K562 (cell line): ENCODE measurements around the gene SH3BP2. TPM values are rescaled to one million over a fixed set of nuclear protein-coding genes. Genes with fewer than 3 reads are reported as not detected.

Experiments used
- ATAC-seq: fragments of 200-7000 bp; cut with Tn5 transposase; 3 replicates; pipeline ENCODE4 v1.9.1; 2020; ENCODE audit warnings: moderate library complexity
- BruUV-seq: library from RNA; stranded (reverse); fragments of 400-500 nt; replicated peaks from 2 replicates; lab custom pipeline; 2021; lab: Mats Ljungman, UMichigan
- CTCF ChIA-PET: fragments of 300-600 bp; formaldehyde crosslinking; extraction: SDS; loops from one replicate; lab custom pipeline; 2021; ENCODE audit warnings: low intra/inter-chr PET ratio; lab: Yijun Ruan, JAX
- POLR2A ChIA-PET: fragments of 300-600, 350-650 bp; sonication (Branson Sonifier 250); formaldehyde crosslinking; extraction: SDS; loops from one replicate; lab custom pipeline; 2021; ENCODE audit warnings: antibody characterized with exemption, inconsistent platforms; lab: Yijun Ruan, JAX
- DNase-seq, 4 experiments: peaks; one replicate each; pipeline versions ENCODE4 v3.0.0 to v3.0.0-alpha.2; 2011 to 2018; ENCODE audit warnings: low spot score in 3 of 4, mixed read lengths in 3 of 4; ENCODE audit errors: extremely low read depth in 1 of 4
- FAIRE-seq: peaks from 2 replicates; lab custom pipeline; 2011; peaks lifted over from hg19 to GRCh38; lab: Jason Lieb, UNC
- H2AFZ ChIP-seq: 2 replicates; pipeline ENCODE4 v1.6.0; 2011; ENCODE audit warnings: low read depth, low read length, control low read depth, inconsistent platforms
- H3K27ac ChIP-seq: fragments of 200-600 bp; 3 replicates; pipeline ENCODE4 v1.8.0; 2011; ENCODE audit warnings: low read depth, mild to moderate bottlenecking, control low read depth, inconsistent platforms, low read length, moderate library complexity, mixed read lengths; ENCODE audit errors: extremely low read depth
- H3K27me3 ChIP-seq, 2 experiments: fragments of 300-600 bp in 1 of 2; 2 replicates in 1 of 2; 3 replicates in 1 of 2; pipeline versions ENCODE4 v1.6.0 to v1.8.0; 2011; ENCODE audit warnings: inconsistent platforms in 2 of 2, low read length in 2 of 2, mild to moderate bottlenecking in 1 of 2, mixed read lengths in 1 of 2, moderate library complexity in 1 of 2; ENCODE audit not compliant: control insufficient read depth in 2 of 2, insufficient read depth in 2 of 2
- H3K36me3 ChIP-seq: fragments of 300-600 bp; 3 replicates; pipeline ENCODE4 v1.8.0; 2011; ENCODE audit warnings: mild to moderate bottlenecking, low read length, inconsistent platforms; ENCODE audit not compliant: control insufficient read depth, insufficient read depth
- H3K4me1 ChIP-seq, 2 experiments: fragments of 200-600 bp in 1 of 2; replicated peaks in 1 of 2; 2 replicates in 1 of 2; 3 replicates in 1 of 2; pipeline versions ENCODE4 v1.5.1 to v1.8.0; 2011; ENCODE audit warnings: inconsistent platforms in 2 of 2, low read length in 2 of 2, mild to moderate bottlenecking in 1 of 2, mixed read lengths in 1 of 2, moderate library complexity in 1 of 2; ENCODE audit not compliant: control insufficient read depth in 2 of 2, insufficient read depth in 2 of 2
- H3K4me2 ChIP-seq: 2 replicates; pipeline ENCODE4 v1.6.1; 2011; ENCODE audit warnings: low read length, control low read depth, inconsistent platforms, mixed read lengths; ENCODE audit not compliant: insufficient read depth
- H3K4me3 ChIP-seq: fragments of 200-600 bp; sonication (generic), shearing (Covaris generic); 2 replicates; pipeline ENCODE4 v1.5.1; 2016; ENCODE audit warnings: control low read depth, inconsistent platforms
- H3K79me2 ChIP-seq: fragments of 200-600 bp; 3 replicates; pipeline ENCODE4 v1.8.0; 2011; ENCODE audit warnings: low read length, inconsistent platforms; ENCODE audit not compliant: control insufficient read depth, insufficient read depth
- H3K9ac ChIP-seq, 2 experiments: 2 replicates each; pipeline versions ENCODE4 v1.6.0 to v1.6.1; 2011; ENCODE audit warnings: low read depth in 2 of 2, low read length in 2 of 2, control low read depth in 1 of 2, inconsistent platforms in 1 of 2, mild to moderate bottlenecking in 1 of 2, mixed read lengths in 1 of 2; ENCODE audit not compliant: insufficient read depth in 1 of 2
- H3K9me1 ChIP-seq: one replicate; pipeline ENCODE4 v1.6.0; 2011; ENCODE audit warnings: inconsistent platforms, mild to moderate bottlenecking, low read length, moderate library complexity; ENCODE audit not compliant: control insufficient read depth, insufficient read depth
- H3K9me3 ChIP-seq: replicated peaks from 2 replicates; pipeline ENCODE4 v1.5.1; 2011; ENCODE audit warnings: low read depth, low read length, inconsistent platforms; ENCODE audit not compliant: control insufficient read depth, insufficient read depth
- H4K20me1 ChIP-seq: replicated peaks from 2 replicates; pipeline ENCODE4 v1.6.1; 2011; ENCODE audit warnings: low read length, inconsistent platforms, mixed read lengths; ENCODE audit not compliant: control insufficient read depth, insufficient read depth
- ATF7 ChIP-seq: fragments of 450-650 bp; IDR thresholded peaks from 2 replicates; pipeline ENCODE4 v1.7.1; 2014; ENCODE audit warnings: mild to moderate bottlenecking, moderate library complexity
- FOXO4 ChIP-seq: fragments of 450-650 bp; formaldehyde crosslinking; IDR thresholded peaks from 2 replicates; pipeline ENCODE4 v1.4.0; 2020; ENCODE audit warnings: mild to moderate bottlenecking, moderate library complexity
- FOXP4 ChIP-seq: sonication (generic); formaldehyde crosslinking; IDR thresholded peaks from 2 replicates; pipeline ENCODE4 v1.8.0; 2022; ENCODE audit warnings: mild to moderate bottlenecking, missing genetic modification reagents, borderline replicate concordance
- MAFF ChIP-seq: IDR thresholded peaks from 2 replicates; pipeline ENCODE4 v1.6.1; 2012; ENCODE audit warnings: low read length, improper control_type of control experiment
- MYNN ChIP-seq, 2 experiments: sonication (generic); formaldehyde crosslinking in 1 of 2; IDR thresholded peaks; 2 replicates each; pipeline versions ENCODE4 v1.5.0 to v1.6.1; 2016 to 2020; ENCODE audit warnings: antibody characterized with exemption in 1 of 2, missing genetic modification reagents in 1 of 2
- PHF20 ChIP-seq: fragments of 450-650 bp; IDR thresholded peaks from 2 replicates; pipeline ENCODE4 v1.6.1; 2018; ENCODE audit not compliant: partially characterized antibody
- TARDBP ChIP-seq: fragments of 450-650 bp; IDR thresholded peaks from 2 replicates; pipeline ENCODE4 v1.6.1; 2016
- ZNF143 ChIP-seq: sonication (generic); formaldehyde crosslinking; IDR thresholded peaks from 2 replicates; pipeline ENCODE4 v1.9.0; 2022; ENCODE audit warnings: mild to moderate bottlenecking, missing genetic modification reagents
- ZNF445 ChIP-seq: fragments of 250-450 bp; sonication (Bioruptor Pico); IDR thresholded peaks from 2 replicates; pipeline ENCODE4 v1.4.0; 2020; ENCODE audit warnings: low read depth, mild to moderate bottlenecking, moderate library complexity
- ZNF699 ChIP-seq: fragments of 250-450 bp; sonication (Bioruptor Pico); IDR thresholded peaks from 2 replicates; pipeline ENCODE4 v1.8.0; 2021; ENCODE audit warnings: mild to moderate bottlenecking, moderate library complexity; ENCODE audit not compliant: insufficient replicate concordance
- WGBS: fragments of 100-300 bp; shearing (Covaris generic); methylation state at CpG from one replicate; pipeline ENCODE4 v1.1.6; 2016; ENCODE audit warnings: low coverage, mixed read lengths; ENCODE audit not compliant: insufficient coverage; ENCODE audit errors: missing lambda C conversion rate; 5-methylcytosine and 5-hydroxymethylcytosine counted together
- in situ Hi-C: fragments of 300-500 bp; cut with MboI; formaldehyde crosslinking; loops from 4 replicates; pipeline ENCODE4 v1.15.0; 2018; ENCODE audit warnings: inconsistent platforms, mixed read lengths
- intact Hi-C: fragments of 100-400 bp; cut with micrococcal nuclease; formaldehyde crosslinking; loops from 2 replicates; pipeline ENCODE4 v1.14.2; 2022
- polyA plus RNA-seq, 8 experiments: library from polyadenylated mRNA; depleted of rRNA in 4 of 8; stranded (reverse) in 5 of 8; unstranded in 3 of 8; fragments of >200 nt; fragmentation: Nextera tagmentation in 2 of 8; fragmentation: Illumina TruSeq in 1 of 8; extraction: Ambion mirVana in 2 of 8; extraction: Trizol in 1 of 8; gene quantifications; 2 replicates each; pipeline versions ENCODE4 v1.2.1 to v1.2.3, GENCODE V29; 2011 to 2014; ENCODE audit warnings: inconsistent platforms in 1 of 8, missing spikeins in 1 of 8
- total RNA-seq, 7 experiments: library from RNA; depleted of rRNA in 6 of 7; stranded (reverse); fragments of >200 nt in 6 of 7; fragmentation: Illumina TruSeq in 2 of 7; extraction: Trizol in 2 of 7; gene quantifications; 2 replicates each; pipeline versions ENCODE4 v1.2.1 to v1.2.3, GENCODE V29; 2011 to 2021; ENCODE audit warnings: low replicate concordance in 1 of 7

The SH3BP2 gene
- total and polyA plus RNA-seq, 9 of the 15 experiments (the other 6 are each of a cell fraction or from before 2014, with no cell fraction given) = 0.34 to 16.0 (median 5.1) TPM

GRCh38 chr4:2794486-2795299 lies 1.8 kb downstream of the SH3BP2 start (continued):
- TF ChIP-seq MAFF = 0 out of 2 replicates have a peak, but pooled peaks have one; percentile 26
- TF ChIP-seq, all 486 proteins: peak for 29

- in situ Hi-C loops = no loop called here
- ChIA-PET CTCF (no interaction called here), POLR2A (interaction anchor here (1.3 kb wide), 1 partner anchor 8 kb away, joined by 8 read pairs; no protein-coding TSS in a partner anchor)
- H3K36me3 ChIP-seq = no peaks in the 10 kb centered on the region
- H3K4me2 ChIP-seq = no peak overlapping the region
- H3K9me3 ChIP-seq = no peaks in the 10 kb centered on the region
- H3K27ac ChIP-seq = no peak overlapping the region
- FAIRE-seq = no peak
- no TSS peak for BruUV-seq
- H4K20me1 ChIP-seq = no peaks in the 10 kb centered on the region; the same call in 1 of the 2 replicates
- intact Hi-C loops = no loop called here
- H3K9me1 ChIP-seq = no peaks in the 10 kb centered on the region
- H3K9ac ChIP-seq = peak overlapping the region in 1 of 2 experiments; percentile 90; a peak in 1 of 4 replicates
- no peak overlapping the region for H3K4me3 ChIP-seq
- H2AFZ ChIP-seq = no peak overlapping the region
- no peaks in the 10 kb centered on the region for H3K27me3 ChIP-seq
- WGBS = 93% methylated on average over 10 of the region's 17 CpGs
- no peak for DNase-seq
- peaks cover 16 to 100% of the 10 kb centered on the region in 2 experiments for H3K4me1 ChIP-seq
- no peak for ATAC-seq
- H3K79me2 ChIP-seq = no peaks in the 10 kb centered on the region; the same call in 2 of the 3 replicates
- TF ChIP-seq FOXP4 (no peak), MYNN (IDR thresholded peaks at IDR 0.05) (no peak), MYNN (CRISPR knock-in tag; IDR thresholded peaks at IDR 0.05) (no peak), ZNF699 (no peak), ZNF445 (CRISPR knock-in tag) (no peak), FOXO4 (CRISPR knock-in tag) (no peak), PHF20 (no peak), ZNF143 (CRISPR knock-in tag) (no peak), TARDBP (no peak), ATF7 (no peak)
Observed at GRCh38 chr4:2795300-2795892, 2.5 kb downstream of the SH3BP2 start.
